ENCODE results near the gene TMA7B.

Gene TMA7B

GRCh38 chr22:40000171-40000570 lies 40.0 kb downstream of the TMA7B start:
- no peaks in the 10 kb centered on the region for H3K9me3 ChIP-seq (ENCODE audit: control insufficient read depth, insufficient read depth, low read length)
- H3K9me2 ChIP-seq (replicated peaks; ENCODE audit: control insufficient read depth, low read length), result no peaks in the 10 kb centered on the region
- no peak overlapping the region for H3K4me3 ChIP-seq (ENCODE audit: low read length)
- TF ChIP-seq, protein P1, sequence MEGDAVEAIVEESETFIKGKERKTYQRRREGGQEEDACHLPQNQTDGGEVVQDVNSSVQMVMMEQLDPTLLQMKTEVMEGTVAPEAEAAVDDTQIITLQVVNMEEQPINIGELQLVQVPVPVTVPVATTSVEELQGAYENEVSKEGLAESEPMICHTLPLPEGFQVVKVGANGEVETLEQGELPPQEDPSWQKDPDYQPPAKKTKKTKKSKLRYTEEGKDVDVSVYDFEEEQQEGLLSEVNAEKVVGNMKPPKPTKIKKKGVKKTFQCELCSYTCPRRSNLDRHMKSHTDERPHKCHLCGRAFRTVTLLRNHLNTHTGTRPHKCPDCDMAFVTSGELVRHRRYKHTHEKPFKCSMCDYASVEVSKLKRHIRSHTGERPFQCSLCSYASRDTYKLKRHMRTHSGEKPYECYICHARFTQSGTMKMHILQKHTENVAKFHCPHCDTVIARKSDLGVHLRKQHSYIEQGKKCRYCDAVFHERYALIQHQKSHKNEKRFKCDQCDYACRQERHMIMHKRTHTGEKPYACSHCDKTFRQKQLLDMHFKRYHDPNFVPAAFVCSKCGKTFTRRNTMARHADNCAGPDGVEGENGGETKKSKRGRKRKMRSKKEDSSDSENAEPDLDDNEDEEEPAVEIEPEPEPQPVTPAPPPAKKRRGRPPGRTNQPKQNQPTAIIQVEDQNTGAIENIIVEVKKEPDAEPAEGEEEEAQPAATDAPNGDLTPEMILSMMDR (IDR thresholded peaks at IDR 0.05; ENCODE audit: low read depth, low read length, poor library complexity, severe bottlenecking), result no peak
- TF ChIP-seq EZH2phosphoT487 (IDR thresholded peaks at IDR 0.05; ENCODE audit: borderline replicate concordance, low read length), result no peak
- H3K27me3 ChIP-seq (ENCODE audit: control insufficient read depth, low read length), result 0 out of 2 replicates have a peak, but pooled peaks cover 6% of the 10 kb centered on the region
- H3K79me2 ChIP-seq (ENCODE audit: control insufficient read depth, low read length), result no peaks in the 10 kb centered on the region
- no peaks in the 10 kb centered on the region for H3F3A ChIP-seq (ENCODE audit: control insufficient read depth, insufficient read depth)
- no peaks in the 10 kb centered on the region for H3K4me1 ChIP-seq (ENCODE audit: control insufficient read depth, low read length)
- no peak overlapping the region for H3K27ac ChIP-seq (ENCODE audit: low read depth, low read length)
- no peaks in the 10 kb centered on the region for H3K36me3 ChIP-seq (ENCODE audit: control insufficient read depth, low read length)
- H4K20me1 ChIP-seq (ENCODE audit: control insufficient read depth, insufficient read depth, low read depth, low read length), result no peaks in the 10 kb centered on the region
- no peak overlapping the region for H3K4me2 ChIP-seq (ENCODE audit: low read length)

DNA sequence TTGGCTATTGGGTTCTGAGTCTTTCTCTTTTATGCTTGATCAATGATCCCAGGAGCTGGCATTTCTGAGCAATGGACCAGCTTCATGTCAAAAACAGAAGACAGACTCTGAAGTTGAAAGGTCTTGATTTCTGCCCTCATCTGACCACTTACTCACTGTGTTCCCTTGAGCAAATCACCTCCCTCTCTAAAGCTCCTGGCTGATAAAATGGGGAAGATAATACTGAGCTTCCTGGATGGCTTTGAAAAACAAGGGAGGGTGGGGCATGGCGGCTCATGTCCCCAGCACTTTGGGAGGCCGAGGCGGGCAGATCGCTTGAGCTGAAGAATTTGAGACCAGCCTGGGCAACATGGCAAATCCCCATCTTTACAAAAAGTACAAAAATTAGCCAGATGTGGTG lies 40.9 kb downstream of the TMA7B start:
- Histone ChIP-seq H3K27me3 (ENCODE audit: control insufficient read depth, low read length) (peaks cover 12% of the 10 kb centered on the region; the same call in 1 of the 2 replicates), H3K4me2 (ENCODE audit: low read length) (no peak overlapping the region), H3F3A (ENCODE audit: control insufficient read depth, insufficient read depth) (no peaks in the 10 kb centered on the region), H3K79me2 (ENCODE audit: control insufficient read depth, low read length) (no peaks in the 10 kb centered on the region), H3K4me1 (ENCODE audit: control insufficient read depth, low read length) (no peaks in the 10 kb centered on the region), H3K9me2 (replicated peaks; ENCODE audit: control insufficient read depth, low read length) (no peaks in the 10 kb centered on the region), H3K36me3 (ENCODE audit: control insufficient read depth, low read length) (no peaks in the 10 kb centered on the region), H3K9me3 (ENCODE audit: control insufficient read depth, insufficient read depth, low read length) (no peaks in the 10 kb centered on the region), H3K27ac (ENCODE audit: low read depth, low read length) (no peak overlapping the region), H3K4me3 (ENCODE audit: low read length) (no peak overlapping the region), H4K20me1 (ENCODE audit: control insufficient read depth, insufficient read depth, low read depth, low read length) (no peaks in the 10 kb centered on the region)
- TF ChIP-seq, protein P1 (IDR thresholded peaks at IDR 0.05; ENCODE audit: low read depth, low read length, poor library complexity, severe bottlenecking), result no peak
- no peak for TF ChIP-seq EZH2phosphoT487 (IDR thresholded peaks at IDR 0.05; ENCODE audit: borderline replicate concordance, low read length)

DNA sequence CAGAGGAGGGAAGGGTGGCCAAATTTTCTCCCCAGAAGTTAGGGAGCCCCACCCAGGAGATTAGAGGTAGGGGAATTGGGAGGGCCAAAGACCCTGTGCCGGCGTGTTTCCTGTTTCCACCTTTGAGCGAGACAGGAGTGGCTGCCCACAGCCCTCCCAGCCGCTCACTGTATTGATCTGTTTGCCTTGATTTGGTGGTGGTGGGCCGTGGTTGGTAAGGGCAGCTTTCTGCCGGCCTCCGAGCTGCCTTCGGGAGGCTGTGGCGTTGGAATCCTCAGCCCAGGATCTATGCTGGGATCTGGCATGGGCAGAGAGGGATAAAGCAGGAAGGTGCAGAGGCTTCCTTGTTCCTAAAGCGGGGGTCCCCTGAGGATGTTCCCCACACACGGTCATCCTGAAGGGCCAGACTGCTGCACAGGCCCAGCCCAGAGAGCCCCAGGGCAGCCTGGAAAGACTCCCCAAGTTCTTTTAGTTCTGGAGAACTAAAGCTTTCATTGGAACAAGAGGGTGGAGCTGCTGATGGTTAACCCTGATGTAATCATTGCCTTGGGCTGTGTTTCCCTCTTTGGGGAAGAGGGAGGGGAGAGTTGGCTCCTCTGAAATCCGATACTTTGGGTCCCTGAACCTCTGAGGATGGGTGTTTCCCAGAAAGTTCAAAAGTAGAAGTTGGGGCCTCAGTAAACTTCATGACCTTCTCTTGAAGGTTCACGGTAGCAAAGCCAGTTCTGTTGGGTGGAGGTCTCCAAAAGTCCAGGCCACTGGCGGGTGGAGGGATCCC lies 41.8 kb downstream of the TMA7B start:
- Histone ChIP-seq H3K4me2 (ENCODE audit: low read length) (no peak overlapping the region), H3K36me3 (ENCODE audit: control insufficient read depth, low read length) (no peaks in the 10 kb centered on the region), H3F3A (ENCODE audit: control insufficient read depth, insufficient read depth) (no peaks in the 10 kb centered on the region), H3K4me1 (ENCODE audit: control insufficient read depth, low read length) (no peaks in the 10 kb centered on the region), H3K27ac (ENCODE audit: low read depth, low read length) (no peak overlapping the region), H3K79me2 (ENCODE audit: control insufficient read depth, low read length) (no peaks in the 10 kb centered on the region), H3K9me3 (ENCODE audit: control insufficient read depth, insufficient read depth, low read length) (no peaks in the 10 kb centered on the region), H3K27me3 (ENCODE audit: control insufficient read depth, low read length) (peaks cover 15% of the 10 kb centered on the region; the same call in 1 of the 2 replicates), H3K9me2 (replicated peaks; ENCODE audit: control insufficient read depth, low read length) (no peaks in the 10 kb centered on the region), H4K20me1 (ENCODE audit: control insufficient read depth, insufficient read depth, low read depth, low read length) (no peaks in the 10 kb centered on the region), H3K4me3 (ENCODE audit: low read length) (no peak overlapping the region)
- no peak for TF ChIP-seq EZH2phosphoT487 (IDR thresholded peaks at IDR 0.05; ENCODE audit: borderline replicate concordance, low read length)
- TF ChIP-seq, protein P1 (IDR thresholded peaks at IDR 0.05; ENCODE audit: low read depth, low read length, poor library complexity, severe bottlenecking), result no peak
